C1 segment of cervical spinal cord (tissue), 14 donors: ENCODE measurements around the gene OR4S2.

Experiments
- DNase-seq, 14 donors: peaks; one replicate each; lab custom pipeline; 2025; lab: John Stamatoyannopoulos, UW

Gene OR4S2, protein sequence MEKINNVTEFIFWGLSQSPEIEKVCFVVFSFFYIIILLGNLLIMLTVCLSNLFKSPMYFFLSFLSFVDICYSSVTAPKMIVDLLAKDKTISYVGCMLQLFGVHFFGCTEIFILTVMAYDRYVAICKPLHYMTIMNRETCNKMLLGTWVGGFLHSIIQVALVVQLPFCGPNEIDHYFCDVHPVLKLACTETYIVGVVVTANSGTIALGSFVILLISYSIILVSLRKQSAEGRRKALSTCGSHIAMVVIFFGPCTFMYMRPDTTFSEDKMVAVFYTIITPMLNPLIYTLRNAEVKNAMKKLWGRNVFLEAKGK

DNA sequence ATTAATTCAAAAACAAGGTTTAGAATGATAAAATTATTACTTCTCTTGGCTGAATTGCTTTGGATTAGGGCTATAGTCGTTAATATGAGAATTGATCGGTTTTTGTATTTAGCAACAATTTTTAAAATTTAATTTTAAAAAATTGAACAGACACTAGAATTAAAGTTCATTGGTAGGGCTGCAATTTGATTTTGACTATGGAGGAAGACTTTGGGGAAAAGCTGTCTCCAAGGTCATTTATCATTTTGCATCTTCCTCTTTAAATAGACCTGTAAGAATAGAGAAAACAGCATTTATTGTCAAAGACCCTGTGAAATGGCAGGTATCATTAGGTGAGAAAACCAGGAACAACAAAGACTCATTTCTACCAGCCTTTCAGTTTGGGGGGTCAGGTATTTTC lies at the start of gene OR4S2:
OR4S2 (plus strand) TSS at position 301 of the 400 bp plus-strand sequence. CDS start 2,577 bp downstream, outside the sequence.
- no peak for DNase-seq

DNA sequence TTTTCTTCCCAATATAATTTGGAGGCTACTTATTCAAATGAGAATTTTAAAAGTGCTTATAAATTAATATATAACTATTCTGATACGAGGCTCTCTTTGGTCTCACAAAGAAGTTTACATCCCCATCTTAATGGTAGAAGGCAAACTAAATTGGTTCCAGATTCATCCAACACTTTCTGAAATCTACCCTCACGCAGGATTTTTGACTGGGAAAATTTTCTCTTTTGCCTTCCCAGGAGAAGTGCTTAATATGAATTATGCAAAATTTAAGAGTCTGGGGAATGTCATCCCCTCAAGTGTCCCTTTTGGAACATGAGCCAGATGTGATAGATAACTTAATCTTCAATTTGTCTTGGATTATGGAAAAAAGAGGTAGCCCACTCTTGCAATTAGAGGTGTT lies 40.6 kb upstream of the OR4S2 start, which contains the start of gene OR4C11:
OR4C11 (minus strand) TSS at position 101 of the 400 bp plus-strand sequence. CDS start 3,272 bp downstream, outside the sequence.
- no peak for DNase-seq

DNA sequence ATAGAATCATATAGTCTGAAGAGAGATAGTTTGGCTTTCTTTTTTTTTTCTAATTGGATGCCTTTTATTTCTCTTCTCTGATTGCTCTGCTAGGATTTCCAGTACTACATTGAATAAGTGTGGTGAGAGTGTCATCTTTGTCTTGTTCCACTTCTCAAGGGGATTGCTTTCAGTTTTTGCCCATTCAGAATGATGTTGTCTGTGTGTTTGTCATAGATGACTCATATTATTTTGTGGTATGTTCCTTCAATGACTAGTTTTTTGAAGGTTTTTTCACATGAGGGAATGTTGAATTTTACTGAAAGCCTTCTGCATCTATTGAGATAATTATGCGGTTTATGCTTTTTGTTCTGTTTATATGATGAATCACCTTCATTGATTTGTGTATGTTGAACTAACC lies 23.6 kb upstream of the OR4S2 start:
- DNase-seq = no peak

DNA sequence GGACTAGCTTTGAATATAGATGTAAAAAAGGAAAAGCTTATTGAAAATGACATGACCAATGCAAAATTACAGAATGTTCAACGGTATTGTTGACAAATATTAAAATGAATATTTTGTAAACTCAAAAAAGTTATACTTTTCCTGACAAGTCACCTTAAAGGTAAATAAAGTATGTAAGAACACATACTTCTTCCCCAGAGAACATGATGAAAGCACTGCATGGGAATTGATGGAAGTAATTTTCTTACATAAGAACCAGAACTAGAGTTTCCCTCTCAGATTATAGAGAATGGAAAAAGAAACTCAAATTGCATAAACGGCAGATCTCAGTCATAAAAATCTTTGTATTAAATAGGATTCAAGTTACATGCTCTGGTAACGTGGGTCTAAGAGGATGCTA lies 13.3 kb upstream of the OR4S2 start, which contains the start of gene OR4P4:
OR4P4 (plus strand) TSS at position 301 of the 400 bp plus-strand sequence.
- no peak for DNase-seq

DNA sequence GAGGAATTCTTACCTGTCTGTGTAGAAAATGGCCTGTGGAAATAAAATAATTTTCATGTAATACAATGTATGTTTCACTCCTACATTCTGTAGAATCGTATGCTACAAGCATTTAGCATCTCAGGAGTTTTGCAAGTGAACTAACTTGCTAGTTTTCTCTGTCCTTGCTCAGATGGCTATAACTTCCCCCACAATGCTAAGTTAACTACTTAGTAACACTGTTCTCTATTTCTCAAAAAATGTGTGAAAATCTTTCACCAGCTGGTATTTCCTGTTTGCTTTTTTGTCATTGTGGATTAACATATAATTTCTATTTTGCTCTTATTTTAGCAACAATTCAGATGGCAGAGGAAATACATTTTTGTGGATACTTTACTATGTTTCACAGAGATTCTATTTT lies 4.4 kb downstream of the OR4S2 start:
- DNase-seq = no peak

DNA sequence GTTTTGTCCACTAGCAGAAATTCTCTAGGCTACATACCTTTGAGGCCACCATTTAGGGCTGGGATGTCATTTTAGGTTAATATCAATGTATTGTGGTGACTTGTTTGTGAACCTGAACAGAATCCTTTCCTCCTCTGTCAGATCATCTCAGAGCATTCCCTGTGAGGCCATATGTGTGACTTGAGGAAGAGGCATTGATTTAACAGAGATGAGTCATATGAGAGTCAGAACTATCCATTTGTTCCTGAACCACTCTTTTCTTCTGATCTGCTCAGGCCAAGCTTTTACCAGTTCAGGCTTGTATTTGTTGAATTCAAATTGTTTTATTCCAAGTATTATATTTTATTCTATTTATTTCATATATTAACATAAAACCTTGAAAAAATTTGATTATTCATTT lies 7.0 kb downstream of the OR4S2 start:
- no peak for DNase-seq

DNA sequence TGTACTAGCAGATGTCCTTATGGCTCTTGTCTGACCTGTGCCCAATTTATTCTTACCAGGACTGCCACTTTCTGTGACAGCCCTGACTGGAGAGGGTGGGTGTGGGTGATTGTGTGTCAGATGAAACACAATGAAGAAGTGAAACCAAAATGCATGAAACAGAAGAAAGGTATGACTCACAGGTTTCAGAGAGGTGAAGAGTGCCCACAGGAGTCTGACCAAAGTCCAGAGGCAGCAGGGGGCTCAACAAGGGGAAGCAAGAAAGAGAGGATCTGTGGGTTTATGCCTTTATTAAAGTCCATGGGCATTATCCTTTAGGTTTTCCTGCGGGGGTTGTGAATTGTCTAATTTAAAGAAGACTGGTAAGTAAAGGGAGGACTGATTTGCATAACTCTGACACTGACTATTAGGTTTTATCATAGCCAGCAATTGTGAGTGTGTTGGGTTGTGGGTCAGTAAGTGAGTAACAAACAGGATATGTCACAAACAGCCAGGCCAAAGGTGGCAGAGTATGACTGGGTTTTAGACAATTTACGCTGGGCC lies 10.0 kb downstream of the OR4S2 start:
- no peak for DNase-seq

DNA sequence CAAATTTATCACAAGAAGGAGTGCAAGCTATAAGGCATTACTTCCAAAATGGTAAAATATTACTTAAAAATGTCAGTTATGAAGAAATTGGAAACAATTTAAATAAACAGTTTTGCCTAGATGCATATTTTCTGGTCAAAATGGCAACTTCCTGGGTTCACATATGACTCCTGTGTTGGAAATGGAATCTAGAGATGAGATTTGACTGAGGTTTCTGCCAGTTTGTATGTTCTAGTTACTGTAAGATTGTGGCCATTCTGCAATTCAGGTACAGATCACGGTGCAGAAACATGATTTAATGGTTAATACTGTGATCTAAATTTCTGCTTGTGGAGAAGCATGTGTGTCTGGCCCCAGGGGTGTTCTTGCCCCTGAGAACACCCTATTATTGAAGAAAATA lies 10.5 kb downstream of the OR4S2 start:
- DNase-seq = no peak

DNA sequence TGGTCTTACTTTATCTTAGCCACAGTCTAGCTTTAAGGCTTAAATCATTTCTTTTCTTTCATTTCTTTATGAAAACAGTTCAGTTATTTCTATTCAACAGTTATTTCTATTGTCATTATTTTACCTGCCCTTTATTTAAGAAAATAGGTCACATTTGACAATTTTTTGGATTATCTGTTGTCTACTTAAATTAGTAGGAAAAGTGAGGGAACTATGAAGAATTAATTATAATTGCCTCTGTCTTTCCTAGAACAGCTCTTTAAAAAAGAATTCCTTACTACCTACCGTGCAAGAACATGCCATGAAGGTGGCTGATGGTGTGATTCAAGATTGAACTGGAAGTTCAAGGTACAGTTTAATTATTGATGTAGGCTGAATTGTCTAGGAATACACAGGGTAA lies 13.8 kb downstream of the OR4S2 start, which contains the start of gene OR4C6:
OR4C6 (plus strand) TSS at position 301 of the 400 bp plus-strand sequence. CDS start 2,966 bp downstream, outside the sequence.
- DNase-seq = no peak

DNA sequence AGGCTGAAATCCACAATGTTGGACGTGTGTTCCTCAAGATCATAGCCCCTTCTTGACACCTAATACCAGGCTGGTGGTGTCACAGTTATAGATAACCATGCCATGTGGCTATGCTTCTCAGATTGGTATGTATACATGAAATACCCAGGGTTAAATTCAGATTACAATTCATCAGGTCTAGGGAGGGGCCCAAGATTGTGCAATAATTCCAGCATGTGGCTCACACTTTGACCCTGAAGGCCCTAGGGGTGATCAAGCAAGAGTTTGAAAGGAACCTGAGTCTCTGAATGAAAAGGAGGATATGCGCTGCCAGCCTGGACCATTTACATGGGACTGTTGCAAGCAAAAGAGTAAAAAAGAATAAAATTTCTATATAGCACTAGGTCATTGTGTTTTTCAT lies 21.2 kb downstream of the OR4S2 start:
- DNase-seq = no peak

DNA sequence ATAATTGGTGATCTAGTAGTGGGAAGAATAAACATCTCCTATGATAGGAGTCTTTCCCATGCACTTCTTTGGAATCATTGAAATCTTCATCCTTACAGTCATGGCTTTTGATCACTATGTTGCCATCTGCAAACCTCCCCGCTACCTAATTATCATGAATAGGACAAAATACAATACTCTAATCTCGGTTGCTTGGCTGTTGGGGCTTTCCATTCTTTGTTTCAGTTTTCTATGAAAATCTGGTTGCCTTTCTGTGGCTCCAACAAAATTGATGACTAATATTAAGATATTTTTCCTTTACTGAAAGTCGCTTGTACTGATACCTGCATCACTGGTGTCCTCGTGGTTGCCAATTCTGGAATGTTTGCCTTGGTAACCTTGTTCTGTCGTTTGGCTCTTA lies 25.7 kb downstream of the OR4S2 start:
- DNase-seq = no peak

DNA sequence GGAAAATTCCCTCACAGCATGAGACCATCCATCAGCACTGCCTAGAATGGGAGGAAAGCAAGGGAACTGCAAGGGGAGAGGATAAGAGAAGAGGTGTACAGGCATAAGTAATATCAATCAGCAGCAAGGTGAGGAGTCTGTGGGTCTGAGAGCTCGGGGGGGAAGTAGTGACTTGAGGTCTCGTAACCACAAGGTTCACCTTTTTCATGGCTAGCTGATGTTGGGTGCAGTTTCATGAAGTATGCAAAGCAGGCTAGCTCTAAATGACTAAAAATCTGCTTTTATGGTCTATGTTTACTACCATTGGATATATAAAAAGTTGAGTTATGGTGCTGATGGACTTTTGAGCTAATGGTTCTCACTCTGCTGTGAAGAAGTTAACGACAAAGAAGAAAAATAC lies 49.7 kb downstream of the OR4S2 start:
- DNase-seq = no peak

DNA sequence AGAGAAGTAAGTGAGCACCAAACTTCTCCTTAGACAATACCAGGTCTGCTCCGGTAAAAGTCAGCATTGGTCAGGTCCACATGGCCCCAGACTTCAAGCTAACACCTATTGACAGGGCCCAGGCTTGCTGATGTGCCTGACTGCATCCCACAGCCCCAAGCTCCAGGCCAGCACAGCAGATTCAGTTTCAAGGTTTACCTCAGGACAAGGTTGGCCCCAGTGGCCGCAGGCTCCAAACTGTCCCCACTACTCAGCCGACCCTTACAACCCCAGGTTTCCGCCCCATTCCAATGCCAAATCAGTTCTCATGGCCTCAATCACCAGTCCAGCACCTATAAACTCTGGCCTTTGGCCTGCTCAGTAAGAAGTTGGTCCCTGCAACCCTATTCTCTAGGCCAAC lies 53.3 kb downstream of the OR4S2 start:
- no peak for DNase-seq
